Activated CD4-positive, alpha-beta memory T cell treated with anti-CD3 and anti-CD28 coated beads, Interleukin-2, amount 10 ng/mL, durations not matched to agents 7 days and 5 days (primary cell): ENCODE results near the gene FGL2. TPM values are rescaled to one million over a fixed set of nuclear protein-coding genes. Genes with fewer than 3 reads are reported as not detected.
"Not testable (repeated sequence)": the region's sequence is repeated elsewhere in the genome, so short reads cannot be mapped to it uniquely, and the experiment has no call there.

Source experiments
- CTCF ChIA-PET: fragments of 350-600 bp; sonication (Branson Sonifier 250); formaldehyde crosslinking; loops from one replicate; lab custom pipeline; 2021; ENCODE audit warnings: antibody characterized with exemption, inconsistent platforms; lab: Charles Lee
- POLR2A ChIA-PET: fragments of 350-600 bp; sonication (Branson Sonifier 250); formaldehyde crosslinking; loops from one replicate; lab custom pipeline; 2021; ENCODE audit warnings: antibody characterized with exemption; lab: Charles Lee
- DNase-seq: peaks from one replicate; pipeline ENCODE4 v3.0.0-alpha.2; 2020
- H3K27ac Mint-ChIP-seq: one replicate; pipeline ENCODE4 v1.8.0; 2021; ENCODE audit warnings: mild to moderate bottlenecking, mixed read lengths
- H3K27me3 Mint-ChIP-seq: one replicate; pipeline ENCODE4 v1.8.0; 2021; ENCODE audit warnings: mixed read lengths
- H3K36me3 Mint-ChIP-seq: one replicate; pipeline ENCODE4 v1.8.0; 2021; ENCODE audit warnings: low read depth, mixed read lengths
- H3K4me1 Mint-ChIP-seq: one replicate; pipeline ENCODE4 v1.8.0; 2021; ENCODE audit warnings: mixed read lengths
- H3K4me3 Mint-ChIP-seq: one replicate; pipeline ENCODE4 v1.8.0; 2021; ENCODE audit warnings: mild to moderate bottlenecking, mixed read lengths
- H3K9me3 Mint-ChIP-seq: one replicate; pipeline ENCODE4 v1.8.0; 2021; ENCODE audit warnings: mixed read lengths
- total RNA-seq, 2 experiments: library from RNA; stranded (reverse); gene quantifications; one replicate each; pipeline ENCODE4 v1.2.3, GENCODE V29; 2021

Gene FGL2
- total RNA-seq, 2 experiments from 2014 or later: 4.1 to 4.2 TPM

DNA sequence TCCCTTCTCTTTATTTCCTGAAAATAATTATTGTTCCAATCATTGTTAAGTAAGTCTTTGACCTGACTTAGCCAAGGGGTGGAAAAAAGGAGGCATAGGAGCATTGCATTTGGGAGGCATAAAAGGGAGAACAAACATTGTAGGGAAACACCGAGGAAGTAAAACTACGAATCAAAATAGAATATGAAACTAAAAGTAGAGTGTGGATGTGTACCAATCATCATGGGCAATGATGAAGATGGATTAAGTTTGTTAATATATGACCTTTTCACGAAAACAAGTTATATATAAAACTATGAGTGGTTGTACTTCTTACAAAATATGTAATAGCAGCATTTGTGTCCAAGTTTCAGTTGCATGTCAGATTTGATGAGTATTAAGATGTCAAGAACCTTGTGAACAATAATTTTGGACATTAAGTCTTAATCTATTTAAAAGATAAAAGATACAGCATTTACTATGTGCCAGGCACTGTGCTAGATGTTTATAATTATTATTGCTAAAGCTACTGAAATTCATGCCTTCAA is 24.3 kb downstream of the FGL2 start:
- H3K27ac Mint-ChIP-seq, H3K4me1 Mint-ChIP-seq, H3K27me3 Mint-ChIP-seq, H3K36me3 Mint-ChIP-seq, CTCF ChIA-PET, H3K4me3 Mint-ChIP-seq, H3K9me3 Mint-ChIP-seq, DNase-seq, POLR2A ChIA-PET: not testable (repeated sequence)

GRCh38 chr7:77174418-77174817 is 25.2 kb downstream of the FGL2 start:
- POLR2A ChIA-PET, H3K4me3 Mint-ChIP-seq, H3K27ac Mint-ChIP-seq, H3K36me3 Mint-ChIP-seq, H3K9me3 Mint-ChIP-seq, H3K27me3 Mint-ChIP-seq, DNase-seq, CTCF ChIA-PET, H3K4me1 Mint-ChIP-seq: not testable (repeated sequence)

DNA sequence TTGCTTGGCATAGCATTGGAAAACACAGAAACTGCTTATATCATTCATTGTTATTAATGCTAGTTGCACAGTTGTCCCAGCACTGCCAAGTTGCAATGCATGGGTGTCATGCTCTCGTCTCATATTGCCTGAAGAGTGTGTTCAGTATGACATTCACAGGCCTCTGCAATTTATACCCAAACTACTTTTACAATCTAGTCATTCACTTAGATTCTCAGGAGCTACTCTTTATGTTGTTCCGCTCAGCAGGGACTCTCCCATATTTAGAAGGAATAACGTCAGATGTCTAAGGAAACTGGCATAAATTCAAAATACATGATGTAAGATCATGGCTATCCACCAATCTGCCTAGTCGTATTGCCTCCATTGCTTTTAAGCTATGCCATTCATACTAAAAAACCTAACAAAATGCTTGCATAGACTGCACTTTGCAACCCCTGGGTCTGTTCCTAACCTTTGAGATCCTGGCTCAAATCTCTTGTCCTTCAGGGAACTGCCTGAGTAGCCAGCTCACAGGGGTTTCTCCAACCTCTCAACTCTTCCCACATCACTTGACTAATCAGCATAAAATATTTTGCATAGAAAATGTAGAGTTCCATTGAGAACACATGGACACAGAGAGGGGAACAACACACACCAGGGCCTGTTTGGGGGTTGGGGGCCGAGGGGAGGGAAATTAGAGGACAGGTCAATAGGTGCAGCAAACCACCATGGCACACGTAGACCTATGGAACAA is 27.0 kb downstream of the FGL2 start:
- POLR2A ChIA-PET, DNase-seq, H3K4me1 Mint-ChIP-seq, CTCF ChIA-PET, H3K27ac Mint-ChIP-seq, H3K27me3 Mint-ChIP-seq, H3K4me3 Mint-ChIP-seq, H3K9me3 Mint-ChIP-seq, H3K36me3 Mint-ChIP-seq: not testable (repeated sequence)

DNA sequence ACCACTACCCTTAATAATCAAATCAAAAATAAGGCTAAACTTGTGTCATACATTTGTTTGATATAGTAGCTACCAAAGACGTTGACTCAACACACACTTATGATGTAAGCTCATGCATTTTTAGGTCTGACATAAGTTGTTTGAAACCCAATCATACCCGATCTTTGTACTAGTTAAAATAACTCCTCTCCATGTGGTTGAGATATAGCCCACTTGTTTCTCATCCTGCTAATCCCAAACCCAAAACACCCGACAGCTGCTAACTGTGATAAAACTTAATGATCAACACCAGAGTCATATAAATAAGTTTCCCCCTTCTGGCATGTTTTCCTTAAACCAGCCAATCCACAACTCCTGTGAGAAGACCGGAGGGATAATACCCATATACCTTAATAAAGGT is 28.5 kb downstream of the FGL2 start:
- H3K4me1 Mint-ChIP-seq, CTCF ChIA-PET, H3K27ac Mint-ChIP-seq, H3K36me3 Mint-ChIP-seq, H3K9me3 Mint-ChIP-seq, H3K27me3 Mint-ChIP-seq, H3K4me3 Mint-ChIP-seq, DNase-seq: not testable (repeated sequence)
- POLR2A ChIA-PET: interaction anchor here (0.6 kb wide), 1 partner anchor 26 kb away, joined by 3 read pairs; no protein-coding TSS in a partner anchor

DNA sequence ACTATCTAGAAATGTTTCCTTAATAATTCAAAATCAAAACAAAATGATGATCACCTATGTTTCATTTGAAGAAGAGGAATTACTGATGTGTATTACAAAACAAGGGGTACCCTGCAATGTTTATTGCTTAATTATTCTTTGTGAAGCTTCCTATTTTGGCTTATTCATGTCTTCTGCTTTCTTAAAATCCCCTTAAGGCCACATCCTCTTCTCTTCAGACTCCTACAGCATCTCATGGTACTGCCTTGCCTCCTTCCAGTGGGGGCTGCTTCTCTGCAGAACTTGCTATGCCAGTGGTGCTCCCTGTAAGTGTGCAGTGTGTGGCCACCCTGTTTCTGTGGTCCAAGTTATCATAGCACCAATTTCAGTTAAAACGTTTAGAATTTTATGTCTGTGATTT is 42.2 kb downstream of the FGL2 start:
- ChIA-PET POLR2A (no interaction called here), CTCF (no interaction called here)
- Mint-ChIP-seq H3K4me3 (peak overlapping the region; percentile 48), H3K36me3 (no peaks in the 10 kb centered on the region), H3K9me3 (no peaks in the 10 kb centered on the region), H3K27ac (peak overlapping the region; percentile 96), H3K27me3 (no peaks in the 10 kb centered on the region), H3K4me1 (peaks cover 27% of the 10 kb centered on the region)
- DNase-seq: peak; percentile 21

DNA sequence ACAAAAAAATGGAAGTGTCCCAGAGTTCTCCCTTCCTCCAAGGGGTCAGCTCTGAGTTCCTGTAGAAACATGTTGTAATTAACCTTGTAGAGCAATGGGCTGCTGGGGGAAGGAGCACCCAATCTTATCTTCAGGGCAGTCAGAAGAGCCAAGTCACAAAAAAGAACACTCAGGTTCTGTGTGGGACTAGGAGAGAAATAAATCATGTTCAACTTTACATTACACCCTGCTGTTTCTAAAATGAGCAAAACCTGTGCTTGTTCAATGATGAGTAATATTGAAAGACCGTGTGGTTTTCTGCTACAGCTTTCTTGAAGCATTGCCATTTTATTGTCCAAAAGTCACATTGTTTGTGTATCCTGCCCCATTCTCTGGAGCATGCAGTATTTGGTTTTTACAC is 42.6 kb downstream of the FGL2 start:
- POLR2A ChIA-PET, CTCF ChIA-PET, H3K27me3 Mint-ChIP-seq, H3K36me3 Mint-ChIP-seq, DNase-seq, H3K9me3 Mint-ChIP-seq: not testable (repeated sequence)
- H3K4me1 Mint-ChIP-seq: peaks cover 27% of the 10 kb centered on the region
- H3K27ac Mint-ChIP-seq: peak overlapping the region; percentile 96
- peak overlapping the region; percentile 48 for H3K4me3 Mint-ChIP-seq

- H3K27me3 Mint-ChIP-seq, H3K36me3 Mint-ChIP-seq, CTCF ChIA-PET, H3K9me3 Mint-ChIP-seq, H3K4me3 Mint-ChIP-seq, POLR2A ChIA-PET: not testable (repeated sequence)
- Mint-ChIP-seq H3K27ac (peak overlapping the region; percentile 44), H3K4me1 (peaks cover 27% of the 10 kb centered on the region)
- DNase-seq: peak; percentile 22
Measured at GRCh38 chr7:77155601-77156377, 43.8 kb downstream of the FGL2 start.

DNA sequence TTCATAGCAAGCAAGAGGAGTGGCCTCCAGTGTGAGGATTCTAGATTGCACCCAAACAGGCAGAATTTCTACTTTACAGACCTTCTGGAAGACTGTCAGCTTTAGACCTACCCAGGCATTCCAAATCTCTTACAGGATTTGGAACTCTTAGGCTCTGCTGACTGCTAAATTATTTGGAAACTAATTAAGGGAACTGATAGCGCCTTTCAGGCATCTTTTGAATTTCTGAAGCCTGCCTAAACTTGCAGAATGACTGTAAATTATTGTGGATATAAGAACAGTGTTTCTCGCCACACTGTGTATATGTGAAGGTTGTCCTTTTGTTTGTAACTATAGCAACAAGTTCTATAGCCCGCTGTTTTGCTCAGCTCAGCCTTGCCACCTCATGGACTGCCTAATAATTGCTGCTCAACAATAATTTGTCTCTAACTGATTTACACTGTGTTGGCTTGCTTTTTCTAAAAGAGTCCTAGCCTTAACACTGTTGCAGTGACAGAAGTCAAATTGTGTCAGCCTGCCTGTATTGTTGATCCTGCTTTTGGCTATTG is 44.6 kb downstream of the FGL2 start:
- peaks cover 27% of the 10 kb centered on the region for H3K4me1 Mint-ChIP-seq
- DNase-seq, POLR2A ChIA-PET, H3K27ac Mint-ChIP-seq, CTCF ChIA-PET, H3K9me3 Mint-ChIP-seq, H3K4me3 Mint-ChIP-seq, H3K36me3 Mint-ChIP-seq, H3K27me3 Mint-ChIP-seq: not testable (repeated sequence)

GRCh38 chr7:77152232-77152631 is 47.4 kb downstream of the FGL2 start:
- H3K4me3 Mint-ChIP-seq: not testable (repeated sequence)

More at GRCh38 chr7:77152232-77152631, 47.4 kb downstream of the FGL2 start:
- H3K9me3 Mint-ChIP-seq, DNase-seq, CTCF ChIA-PET, H3K27ac Mint-ChIP-seq, POLR2A ChIA-PET, H3K36me3 Mint-ChIP-seq, H3K27me3 Mint-ChIP-seq: not testable (repeated sequence)
- H3K4me1 Mint-ChIP-seq: peaks cover 11% of the 10 kb centered on the region

Other genes starting within 250 kb of the FGL2 start
- not detected for gene SPDYE17, start 167.5 kb downstream of the FGL2 start, total RNA-seq
- gene SPDYE18, start 137.3 kb downstream of the FGL2 start, total RNA-seq: 1 to 10 TPM; 1.0 to 1.4 TPM
- 1 to 10 TPM; 5.3 to 6.4 TPM for gene CCDC146, start 77.2 kb downstream of the FGL2 start, total RNA-seq
- gene GSAP, start 216.5 kb upstream of the FGL2 start, total RNA-seq: 1 to 10 TPM; 5.9 to 6.6 TPM